Nephron progenitor cell (in vitro differentiated cells): ENCODE results near the gene ATF1.
"Not testable (repeated sequence)": the region's sequence is repeated elsewhere in the genome, so short reads cannot be mapped to it uniquely, and the experiment has no call there.

Source experiments
- DNase-seq: peaks from one replicate; pipeline ENCODE4 v3.0.0; 2021
- H3K27ac Mint-ChIP-seq: 2 replicates; pipeline ENCODE4 v1.8.0; 2021; ENCODE audit warnings: mild to moderate bottlenecking, moderate library complexity, mixed read lengths
- H3K27me3 Mint-ChIP-seq: 2 replicates; pipeline ENCODE4 v1.8.0; 2021; ENCODE audit warnings: mild to moderate bottlenecking, low read depth, mixed read lengths; ENCODE audit not compliant: poor library complexity
- H3K36me3 Mint-ChIP-seq: 2 replicates; pipeline ENCODE4 v1.8.0; 2021; ENCODE audit warnings: low read depth, mixed read lengths
- H3K4me1 Mint-ChIP-seq: 2 replicates; pipeline ENCODE4 v1.8.0; 2021; ENCODE audit warnings: mixed read lengths
- H3K4me3 Mint-ChIP-seq: 2 replicates; pipeline ENCODE4 v1.8.0; 2021; ENCODE audit warnings: mild to moderate bottlenecking, moderate library complexity, mixed read lengths
- H3K9me3 Mint-ChIP-seq: 2 replicates; pipeline ENCODE4 v1.8.0; 2021; ENCODE audit warnings: mild to moderate bottlenecking, moderate library complexity, mixed read lengths
- TF ChIP-seq, protein P1 (sequence below): fragments of 200-600 bp; sonication (generic); IDR thresholded peaks from 2 replicates; pipeline ENCODE4 v1.5.0; 2021; ENCODE audit warnings: antibody characterized with exemption

ATF1 gene

DNA sequence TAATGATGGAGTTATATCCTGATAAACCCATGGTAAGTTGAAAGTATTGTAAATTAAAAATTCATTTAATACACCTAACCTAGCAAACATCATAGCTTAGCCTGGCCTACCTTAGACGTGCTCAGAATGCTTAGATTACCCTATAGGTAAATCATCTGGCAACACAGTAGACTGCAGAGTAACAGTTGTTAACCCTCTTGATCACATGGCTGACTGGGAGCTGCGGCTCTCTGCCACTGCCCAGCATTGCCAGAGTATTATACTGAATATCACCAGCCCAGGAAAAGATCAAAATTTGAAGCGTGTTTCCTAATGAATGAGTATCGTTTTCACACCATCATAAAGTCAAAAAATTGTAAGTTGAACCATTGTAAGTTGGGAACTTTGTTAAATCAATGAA, 61.0 kb downstream of the ATF1 start:
- DNase-seq: no peak
- Mint-ChIP-seq H3K4me1 (peaks cover 11% of the 10 kb centered on the region), H3K9me3 (no peaks in the 10 kb centered on the region), H3K4me3 (no peak overlapping the region), H3K36me3 (no peaks in the 10 kb centered on the region), H3K27me3 (no peaks in the 10 kb centered on the region), H3K27ac (no peak overlapping the region)
- TF ChIP-seq, protein P1, sequence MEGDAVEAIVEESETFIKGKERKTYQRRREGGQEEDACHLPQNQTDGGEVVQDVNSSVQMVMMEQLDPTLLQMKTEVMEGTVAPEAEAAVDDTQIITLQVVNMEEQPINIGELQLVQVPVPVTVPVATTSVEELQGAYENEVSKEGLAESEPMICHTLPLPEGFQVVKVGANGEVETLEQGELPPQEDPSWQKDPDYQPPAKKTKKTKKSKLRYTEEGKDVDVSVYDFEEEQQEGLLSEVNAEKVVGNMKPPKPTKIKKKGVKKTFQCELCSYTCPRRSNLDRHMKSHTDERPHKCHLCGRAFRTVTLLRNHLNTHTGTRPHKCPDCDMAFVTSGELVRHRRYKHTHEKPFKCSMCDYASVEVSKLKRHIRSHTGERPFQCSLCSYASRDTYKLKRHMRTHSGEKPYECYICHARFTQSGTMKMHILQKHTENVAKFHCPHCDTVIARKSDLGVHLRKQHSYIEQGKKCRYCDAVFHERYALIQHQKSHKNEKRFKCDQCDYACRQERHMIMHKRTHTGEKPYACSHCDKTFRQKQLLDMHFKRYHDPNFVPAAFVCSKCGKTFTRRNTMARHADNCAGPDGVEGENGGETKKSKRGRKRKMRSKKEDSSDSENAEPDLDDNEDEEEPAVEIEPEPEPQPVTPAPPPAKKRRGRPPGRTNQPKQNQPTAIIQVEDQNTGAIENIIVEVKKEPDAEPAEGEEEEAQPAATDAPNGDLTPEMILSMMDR: no peak

DNA sequence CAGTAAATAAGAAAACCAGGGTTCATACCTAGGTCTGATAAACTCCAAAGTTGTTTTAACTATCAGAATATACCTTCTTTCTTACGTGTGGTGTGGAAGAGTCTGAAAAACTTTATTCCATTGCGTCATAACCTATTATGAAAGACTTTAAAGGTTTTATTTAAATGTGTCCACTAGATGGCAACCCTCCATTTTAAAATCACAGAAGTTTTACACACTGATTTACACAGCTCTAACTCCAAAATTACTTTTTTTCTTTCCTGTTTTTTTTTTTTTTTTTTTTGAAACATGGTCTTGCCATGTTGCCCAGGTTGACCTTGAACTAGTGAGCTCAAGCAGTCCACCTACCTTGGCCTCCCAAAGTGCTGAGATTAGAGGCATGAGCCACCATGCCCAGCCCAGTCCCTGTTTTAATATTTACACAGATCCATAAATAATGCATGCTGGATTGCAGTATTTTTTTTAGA, 61.5 kb downstream of the ATF1 start:
- no peaks in the 10 kb centered on the region for H3K27me3 Mint-ChIP-seq
- no peak for DNase-seq
- TF ChIP-seq, protein P1: peak; percentile 51
- no peak overlapping the region for H3K27ac Mint-ChIP-seq
- peaks cover 11% of the 10 kb centered on the region for H3K4me1 Mint-ChIP-seq
- no peaks in the 10 kb centered on the region for H3K9me3 Mint-ChIP-seq
- H3K4me3 Mint-ChIP-seq: no peak overlapping the region
- no peaks in the 10 kb centered on the region for H3K36me3 Mint-ChIP-seq

DNA sequence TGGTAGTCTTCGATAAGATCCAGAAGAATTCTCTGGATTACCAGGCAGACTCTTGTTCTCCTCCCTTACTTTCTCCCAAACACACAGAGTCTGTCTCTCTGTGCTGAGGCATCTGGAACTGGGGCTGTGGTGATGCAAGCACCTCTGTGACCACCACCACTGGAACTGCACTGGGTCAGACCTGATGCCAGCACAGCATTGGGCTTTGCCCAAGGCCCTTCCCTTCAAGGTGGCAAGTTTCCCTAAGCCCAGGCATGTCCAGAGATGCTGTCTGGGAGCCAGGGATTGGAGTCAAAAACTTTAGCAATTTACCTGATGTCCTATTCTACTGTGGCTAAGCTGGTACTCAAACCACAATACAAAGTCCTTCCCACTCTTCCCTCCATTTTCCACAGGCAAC, 64.2 kb downstream of the ATF1 start:
- TF ChIP-seq, protein P1: no peak
- no peaks in the 10 kb centered on the region for H3K36me3 Mint-ChIP-seq
- no peaks in the 10 kb centered on the region for H3K27me3 Mint-ChIP-seq
- H3K4me1 Mint-ChIP-seq: peaks cover 11% of the 10 kb centered on the region
- H3K27ac Mint-ChIP-seq: no peak overlapping the region
- DNase-seq: no peak
- H3K4me3 Mint-ChIP-seq: no peak overlapping the region
- H3K9me3 Mint-ChIP-seq: peaks cover 15% of the 10 kb centered on the region

DNA sequence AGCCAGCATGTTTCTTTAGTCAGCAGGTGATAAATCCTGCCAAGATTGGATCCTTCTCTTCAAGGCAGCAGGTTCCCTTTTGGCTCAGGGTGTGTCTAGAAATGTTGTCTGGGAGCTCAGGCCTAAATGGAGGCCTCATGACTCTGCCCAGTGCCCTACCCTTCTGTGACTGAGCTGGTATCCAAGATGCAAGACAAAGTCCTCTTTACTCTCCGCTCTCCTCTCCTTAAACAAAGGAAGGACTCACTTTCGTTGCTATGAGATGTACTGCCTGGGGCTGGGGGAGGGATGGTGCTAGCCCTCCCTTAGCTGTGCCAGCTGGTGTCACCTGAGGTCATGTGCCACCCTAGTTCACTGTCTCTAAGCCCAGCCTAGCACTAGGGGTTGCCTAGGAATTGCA, 65.0 kb downstream of the ATF1 start:
- peak overlapping the region; percentile 84 for H3K27ac Mint-ChIP-seq
- H3K36me3 Mint-ChIP-seq: no peaks in the 10 kb centered on the region

DNA sequence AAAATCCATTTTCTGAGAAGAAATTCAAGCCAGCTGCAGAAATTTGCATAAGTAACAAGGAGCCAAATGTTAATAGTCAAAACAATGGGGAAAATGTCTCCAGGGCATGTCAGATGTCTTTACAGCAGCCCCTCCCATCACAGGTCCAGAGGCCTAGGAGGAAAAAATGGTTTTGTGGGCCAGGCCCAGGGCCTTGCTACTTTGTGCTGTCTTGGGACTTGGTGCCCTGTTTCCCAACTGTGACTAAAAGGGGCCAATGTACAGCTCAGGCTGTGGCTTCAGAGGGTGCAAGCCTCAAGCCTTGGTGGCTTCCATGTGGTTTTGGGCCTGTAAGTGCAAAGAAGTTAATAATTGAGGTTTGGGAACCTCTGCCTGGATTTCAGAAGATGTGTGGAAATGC, 69.9 kb downstream of the ATF1 start:
- H3K27me3 Mint-ChIP-seq, H3K36me3 Mint-ChIP-seq, H3K4me3 Mint-ChIP-seq, H3K4me1 Mint-ChIP-seq, DNase-seq, H3K27ac Mint-ChIP-seq: not testable (repeated sequence)
- H3K9me3 Mint-ChIP-seq: peaks cover 35% of the 10 kb centered on the region

More for the DNA sequence above, 65.0 kb downstream of the ATF1 start:
- H3K27me3 Mint-ChIP-seq: no peaks in the 10 kb centered on the region
- DNase-seq: no peak
- peaks cover 11% of the 10 kb centered on the region for H3K4me1 Mint-ChIP-seq
- TF ChIP-seq, protein P1: no peak
- H3K9me3 Mint-ChIP-seq: peaks cover 22% of the 10 kb centered on the region
- no peak overlapping the region for H3K4me3 Mint-ChIP-seq

DNA sequence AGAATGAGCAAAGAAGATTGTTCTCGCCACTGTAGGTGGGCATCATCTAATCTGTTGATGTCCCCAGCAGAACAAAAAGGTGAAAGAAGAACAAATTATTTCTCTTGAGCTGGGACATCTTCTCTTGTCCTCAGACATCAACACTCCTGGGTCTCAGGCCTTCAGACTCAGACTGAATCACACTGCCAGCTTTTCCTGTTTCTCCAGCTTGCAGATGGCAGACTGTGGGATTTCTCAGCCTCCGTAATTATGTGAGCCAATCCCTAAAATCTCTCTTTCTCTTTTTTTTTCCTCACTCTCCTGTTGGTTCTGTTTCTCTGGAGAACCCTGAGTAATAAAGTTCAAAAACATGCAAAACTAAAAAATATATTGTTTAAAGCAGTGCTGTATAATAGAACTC, 75.1 kb downstream of the ATF1 start:
- DNase-seq: no peak
- H3K36me3 Mint-ChIP-seq: no peaks in the 10 kb centered on the region
- no peak overlapping the region for H3K27ac Mint-ChIP-seq
- TF ChIP-seq, protein P1: no peak
- H3K4me1 Mint-ChIP-seq: no peaks in the 10 kb centered on the region
- no peak overlapping the region for H3K4me3 Mint-ChIP-seq
- H3K27me3 Mint-ChIP-seq: peaks cover 5% of the 10 kb centered on the region
- H3K9me3 Mint-ChIP-seq: peaks cover 28% of the 10 kb centered on the region
